ENCODE results near the gene MTHFD1L. TPM values are rescaled to one million over a fixed set of nuclear protein-coding genes. Genes with fewer than 3 reads are reported as not detected.

MTHFD1L gene
- total and polyA plus RNA-seq, 3 experiments from 2014 or later, result 5.8 to 108 (median 102) TPM

DNA sequence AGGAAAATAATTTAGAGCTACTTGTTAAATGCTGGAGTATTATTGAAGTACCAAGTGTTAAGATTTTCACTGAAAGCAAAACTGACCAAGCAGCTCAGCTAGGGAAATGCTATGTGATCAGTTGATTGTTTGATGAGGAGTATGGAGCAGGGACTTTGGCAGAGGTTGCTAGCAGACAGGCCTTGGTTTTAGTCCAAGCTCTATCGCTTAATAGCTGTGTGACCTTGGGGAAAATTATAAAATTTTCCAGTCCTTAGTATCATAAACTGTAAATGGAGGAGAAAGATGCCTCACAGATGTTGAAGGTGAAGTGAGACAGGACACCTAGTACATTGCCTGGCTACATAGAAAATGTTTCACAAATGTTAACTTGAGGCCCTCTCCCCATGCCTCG lies 136.6 kb downstream of the MTHFD1L start:
- Histone ChIP-seq H3K27me3 (ENCODE audit: insufficient read depth, low read length, poor library complexity, severe bottlenecking) (no peaks in the 10 kb centered on the region), H3K27ac (ENCODE audit: low read depth, low read length) (no peak overlapping the region), H3K9me3 (ENCODE audit: low read length) (no peaks in the 10 kb centered on the region), H3K36me3 (ENCODE audit: insufficient read depth, low read length) (no peaks in the 10 kb centered on the region), H3K4me1 (ENCODE audit: insufficient read depth, low read length) (no peaks in the 10 kb centered on the region), H3K4me3 (ENCODE audit: low read length) (no peak overlapping the region)
- CTCF ChIA-PET, result interaction anchor here (4.3 kb wide), 1 partner anchor 13 kb away, joined by 18 read pairs; no protein-coding TSS in a partner anchor
- no peaks in the 10 kb centered on the region for H3K9me3 Mint-ChIP-seq
- H3K36me3 Mint-ChIP-seq, result no peaks in the 10 kb centered on the region
- H3K4me3 Mint-ChIP-seq, result no peak overlapping the region
- DNase-seq, result no peak
- H3K27me3 Mint-ChIP-seq, result no peaks in the 10 kb centered on the region
- POLR2A ChIA-PET, result no interaction called here
- H3K27ac Mint-ChIP-seq, result no peak overlapping the region
- H3K4me1 Mint-ChIP-seq, result peaks cover 6 to 29% (median 16%) of the 10 kb centered on the region in 3 donors

DNA sequence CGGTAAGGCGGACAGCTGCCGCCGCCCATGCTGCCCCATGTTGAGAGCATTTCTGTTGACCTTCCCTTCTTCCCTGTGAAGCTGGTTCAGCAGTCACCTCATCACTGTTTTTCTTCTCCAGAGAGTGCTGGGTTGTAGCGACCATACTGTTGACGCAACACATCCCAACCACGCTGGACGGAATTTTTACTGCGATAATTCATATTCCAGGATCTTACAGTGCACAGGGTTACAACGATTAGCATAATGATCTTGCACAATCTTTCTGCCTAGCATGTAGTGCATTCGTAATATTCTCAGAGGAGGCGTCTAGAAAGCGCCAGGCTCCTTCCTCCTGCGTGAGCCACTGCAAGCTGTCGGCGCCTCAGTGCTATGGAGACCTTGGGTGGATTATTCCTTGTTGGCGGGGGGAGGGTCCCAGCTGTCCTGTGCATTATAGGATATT lies 137.0 kb downstream of the MTHFD1L start:
- Mint-ChIP-seq H3K27ac (no peak overlapping the region), H3K36me3 (no peaks in the 10 kb centered on the region), H3K9me3 (no peaks in the 10 kb centered on the region), H3K4me1 (peaks cover 6 to 31% (median 16%) of the 10 kb centered on the region in 3 donors), H3K27me3 (no peaks in the 10 kb centered on the region), H3K4me3 (no peak overlapping the region)
- no peaks in the 10 kb centered on the region for H3K36me3 ChIP-seq (ENCODE audit: insufficient read depth, low read length)
- H3K9me3 ChIP-seq (ENCODE audit: low read length), result no peaks in the 10 kb centered on the region
- DNase-seq, result no peak
- no peaks in the 10 kb centered on the region for H3K4me1 ChIP-seq (ENCODE audit: insufficient read depth, low read length)
- POLR2A ChIA-PET, result no interaction called here
- no peak overlapping the region for H3K4me3 ChIP-seq (ENCODE audit: low read length)
- CTCF ChIA-PET, result interaction anchor here (4.3 kb wide), 1 partner anchor 12 kb away, joined by 18 read pairs; no protein-coding TSS in a partner anchor
- no peaks in the 10 kb centered on the region for H3K27me3 ChIP-seq (ENCODE audit: insufficient read depth, low read length, poor library complexity, severe bottlenecking)
- no peak overlapping the region for H3K27ac ChIP-seq (ENCODE audit: low read depth, low read length)

- Histone ChIP-seq H3K27me3 (ENCODE audit: insufficient read depth, low read length, poor library complexity, severe bottlenecking) (no peaks in the 10 kb centered on the region), H3K27ac (ENCODE audit: low read depth, low read length) (no peak overlapping the region), H3K36me3 (ENCODE audit: insufficient read depth, low read length) (no peaks in the 10 kb centered on the region), H3K9me3 (ENCODE audit: low read length) (no peaks in the 10 kb centered on the region), H3K4me3 (ENCODE audit: low read length) (no peak overlapping the region), H3K4me1 (ENCODE audit: insufficient read depth, low read length) (no peaks in the 10 kb centered on the region)
- peak overlapping the region in 2 of 8 donors; percentile 32 to 37 for H3K27ac Mint-ChIP-seq
- DNase-seq, result no peak
- no peaks in the 10 kb centered on the region for H3K36me3 Mint-ChIP-seq
- CTCF ChIA-PET, result interaction anchor here (1.5 to 1.9 kb wide), 2 partner anchors 10 to 320 kb away, joined by 4 to 7 read pairs; no protein-coding TSS in a partner anchor
- H3K9me3 Mint-ChIP-seq, result no peaks in the 10 kb centered on the region
- H3K4me1 Mint-ChIP-seq, result peaks cover 6 to 31% (median 16%) of the 10 kb centered on the region in 3 donors
- H3K4me3 Mint-ChIP-seq, result no peak overlapping the region
- H3K27me3 Mint-ChIP-seq, result no peaks in the 10 kb centered on the region
- POLR2A ChIA-PET, result no interaction called here
These were observed 139.0 kb downstream of the MTHFD1L start for GRCh38 chr6:151004383-151005024.

DNA sequence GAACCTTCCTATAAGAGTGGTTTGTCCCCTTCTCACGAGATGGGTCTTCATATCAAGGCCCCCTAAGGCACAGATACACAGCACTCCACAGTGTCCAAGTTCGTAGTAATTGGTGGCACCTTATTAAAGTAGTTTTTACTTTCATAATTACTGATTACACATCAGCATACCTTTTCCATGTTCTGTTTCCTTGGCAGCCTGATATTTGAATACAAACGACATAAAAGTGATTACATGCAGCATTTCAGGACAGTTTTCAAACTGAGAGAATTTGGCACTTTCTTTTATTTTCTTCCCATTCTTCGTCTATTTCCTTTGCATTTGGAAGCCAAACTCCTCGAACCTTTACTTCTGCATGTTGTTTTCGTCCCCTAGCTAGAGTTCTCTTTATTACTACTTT lies 139.7 kb downstream of the MTHFD1L start:
- Mint-ChIP-seq H3K4me1 (peaks cover 6 to 31% (median 16%) of the 10 kb centered on the region in 3 donors), H3K27ac (peak overlapping the region in 1 of 8 donors; percentile 55), H3K9me3 (no peaks in the 10 kb centered on the region), H3K4me3 (no peak overlapping the region), H3K36me3 (no peaks in the 10 kb centered on the region), H3K27me3 (no peaks in the 10 kb centered on the region)
- no peak for DNase-seq
- Histone ChIP-seq H3K36me3 (ENCODE audit: insufficient read depth, low read length) (no peaks in the 10 kb centered on the region), H3K27me3 (ENCODE audit: insufficient read depth, low read length, poor library complexity, severe bottlenecking) (no peaks in the 10 kb centered on the region), H3K27ac (ENCODE audit: low read depth, low read length) (no peak overlapping the region), H3K9me3 (ENCODE audit: low read length) (no peaks in the 10 kb centered on the region), H3K4me1 (ENCODE audit: insufficient read depth, low read length) (no peaks in the 10 kb centered on the region), H3K4me3 (ENCODE audit: low read length) (no peak overlapping the region)
- ChIA-PET CTCF (interaction anchor here (1.5 to 1.9 kb wide), 3 partner anchors 9 to 319 kb away, joined by 4 to 7 read pairs (median 7); no protein-coding TSS in a partner anchor), POLR2A (no interaction called here)

DNA sequence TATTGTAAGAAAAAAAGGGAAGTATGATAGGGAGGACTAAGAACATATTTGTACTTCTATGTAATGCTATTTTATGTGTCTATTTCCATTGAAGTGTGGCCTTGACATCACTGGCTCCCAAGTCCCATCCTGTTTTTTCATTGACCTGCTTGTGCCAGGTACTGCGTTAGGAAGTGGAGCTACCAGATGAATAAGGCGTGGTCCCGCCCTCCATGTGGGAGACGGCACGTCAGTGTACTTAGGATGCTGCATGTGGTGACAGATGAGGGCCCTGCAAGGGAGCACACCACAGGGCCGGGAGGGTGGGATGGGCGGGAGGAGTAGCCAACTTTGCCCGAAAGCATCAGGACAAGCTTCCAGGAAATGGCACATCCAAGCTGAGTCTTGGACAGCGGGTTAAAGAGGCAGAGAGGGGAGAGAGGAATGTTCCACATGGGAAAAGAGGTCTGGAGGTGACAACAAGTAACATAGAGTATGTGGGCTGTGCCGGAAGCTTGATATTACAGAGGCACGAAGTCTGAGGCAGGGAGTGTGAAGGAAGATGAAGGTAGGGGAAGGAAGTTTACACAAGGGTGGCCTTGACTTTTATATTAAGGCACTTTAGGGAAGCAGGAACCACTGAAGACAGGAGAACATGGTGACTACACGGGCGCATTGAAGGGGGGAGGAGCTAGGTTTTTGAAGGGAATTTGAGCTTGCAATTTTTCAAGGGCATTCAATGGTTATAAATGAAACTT lies 140.6 kb downstream of the MTHFD1L start:
- no peak overlapping the region for H3K27ac ChIP-seq (ENCODE audit: low read depth, low read length)
- H3K27me3 ChIP-seq (ENCODE audit: insufficient read depth, low read length, poor library complexity, severe bottlenecking), result no peaks in the 10 kb centered on the region
- Mint-ChIP-seq H3K27me3 (no peaks in the 10 kb centered on the region), H3K36me3 (no peaks in the 10 kb centered on the region), H3K4me3 (peak overlapping the region in 2 of 7 donors; percentile 9 to 16), H3K27ac (peak overlapping the region in 5 of 8 donors; percentile 1 to 84 (median 25)), H3K9me3 (no peaks in the 10 kb centered on the region), H3K4me1 (peaks cover 6 to 31% (median 16%) of the 10 kb centered on the region in 3 donors)
- H3K9me3 ChIP-seq (ENCODE audit: low read length), result no peaks in the 10 kb centered on the region
- no peaks in the 10 kb centered on the region for H3K4me1 ChIP-seq (ENCODE audit: insufficient read depth, low read length)
- POLR2A ChIA-PET, result no interaction called here
- no peak overlapping the region for H3K4me3 ChIP-seq (ENCODE audit: low read length)
- CTCF ChIA-PET, result interaction anchor here (1.8 to 1.9 kb wide), 2 partner anchors 8 to 318 kb away, joined by 4 to 7 read pairs; no protein-coding TSS in a partner anchor
- no peaks in the 10 kb centered on the region for H3K36me3 ChIP-seq (ENCODE audit: insufficient read depth, low read length)
- no peak for DNase-seq

DNA sequence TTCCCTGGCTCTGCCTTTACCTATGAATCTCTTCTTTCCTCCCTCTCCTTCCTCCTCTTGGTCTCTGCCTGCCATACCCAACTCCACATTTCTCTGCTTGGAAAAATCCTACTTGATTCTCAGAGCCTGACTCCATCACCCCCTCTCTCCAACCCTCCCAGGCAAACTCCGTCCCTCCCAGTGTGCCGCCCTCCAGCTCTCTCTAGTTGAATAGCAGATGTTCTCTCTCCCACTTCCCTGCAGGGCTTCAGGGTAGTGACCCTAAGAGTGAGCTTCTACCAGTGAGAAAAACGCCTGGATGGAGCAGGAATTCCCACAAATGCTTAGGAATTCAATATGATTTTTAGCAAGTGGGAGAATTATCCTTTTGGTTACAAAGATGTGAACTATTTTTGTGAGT lies 141.6 kb downstream of the MTHFD1L start:
- no peak for DNase-seq
- Histone ChIP-seq H3K27ac (ENCODE audit: low read depth, low read length) (no peak overlapping the region), H3K36me3 (ENCODE audit: insufficient read depth, low read length) (no peaks in the 10 kb centered on the region), H3K4me1 (ENCODE audit: insufficient read depth, low read length) (no peaks in the 10 kb centered on the region), H3K4me3 (ENCODE audit: low read length) (no peak overlapping the region), H3K27me3 (ENCODE audit: insufficient read depth, low read length, poor library complexity, severe bottlenecking) (no peaks in the 10 kb centered on the region), H3K9me3 (ENCODE audit: low read length) (no peaks in the 10 kb centered on the region)
- Mint-ChIP-seq H3K4me1 (peaks cover 6 to 31% (median 16%) of the 10 kb centered on the region in 3 donors), H3K27me3 (no peaks in the 10 kb centered on the region), H3K9me3 (no peaks in the 10 kb centered on the region), H3K36me3 (no peaks in the 10 kb centered on the region), H3K4me3 (no peak overlapping the region), H3K27ac (peak overlapping the region in 2 of 8 donors; percentile 14 to 80)
- CTCF ChIA-PET, result interaction anchor here (1.1 to 1.8 kb wide), 2 partner anchors 7 to 318 kb away, joined by 3 to 7 read pairs; no protein-coding TSS in a partner anchor
- POLR2A ChIA-PET, result no interaction called here

DNA sequence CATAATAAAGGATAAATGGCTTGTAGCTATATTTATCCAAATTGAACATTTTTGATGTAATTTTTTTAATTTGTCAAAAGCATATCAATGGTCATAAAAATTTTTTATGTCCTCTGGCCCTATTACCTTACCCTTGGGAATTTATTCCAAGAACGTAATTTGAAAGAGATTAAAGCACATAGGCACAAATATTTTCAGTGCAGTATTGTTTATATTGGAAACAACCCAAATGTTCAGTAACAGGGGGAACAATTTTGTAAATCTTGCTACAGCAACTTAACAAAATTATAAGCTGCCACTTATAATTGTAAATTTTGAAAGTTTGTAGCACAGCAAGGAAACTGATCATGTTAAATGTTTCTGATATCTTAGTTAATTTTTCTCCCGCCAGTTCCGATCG lies 142.4 kb downstream of the MTHFD1L start:
- no peaks in the 10 kb centered on the region for H3K9me3 ChIP-seq (ENCODE audit: low read length)
- no peak overlapping the region for H3K27ac Mint-ChIP-seq
- H3K27me3 ChIP-seq (ENCODE audit: insufficient read depth, low read length, poor library complexity, severe bottlenecking), result no peaks in the 10 kb centered on the region
- DNase-seq, result no peak
- no peaks in the 10 kb centered on the region for H3K9me3 Mint-ChIP-seq
- H3K4me3 Mint-ChIP-seq, result no peak overlapping the region
- CTCF ChIA-PET, result no interaction called here
- POLR2A ChIA-PET, result no interaction called here
- H3K27me3 Mint-ChIP-seq, result no peaks in the 10 kb centered on the region
- no peaks in the 10 kb centered on the region for H3K36me3 ChIP-seq (ENCODE audit: insufficient read depth, low read length)
- H3K4me3 ChIP-seq (ENCODE audit: low read length), result no peak overlapping the region
- H3K4me1 Mint-ChIP-seq, result peaks cover 6 to 31% (median 16%) of the 10 kb centered on the region in 3 donors
- no peak overlapping the region for H3K27ac ChIP-seq (ENCODE audit: low read depth, low read length)
- no peaks in the 10 kb centered on the region for H3K4me1 ChIP-seq (ENCODE audit: insufficient read depth, low read length)
- no peaks in the 10 kb centered on the region for H3K36me3 Mint-ChIP-seq

DNA sequence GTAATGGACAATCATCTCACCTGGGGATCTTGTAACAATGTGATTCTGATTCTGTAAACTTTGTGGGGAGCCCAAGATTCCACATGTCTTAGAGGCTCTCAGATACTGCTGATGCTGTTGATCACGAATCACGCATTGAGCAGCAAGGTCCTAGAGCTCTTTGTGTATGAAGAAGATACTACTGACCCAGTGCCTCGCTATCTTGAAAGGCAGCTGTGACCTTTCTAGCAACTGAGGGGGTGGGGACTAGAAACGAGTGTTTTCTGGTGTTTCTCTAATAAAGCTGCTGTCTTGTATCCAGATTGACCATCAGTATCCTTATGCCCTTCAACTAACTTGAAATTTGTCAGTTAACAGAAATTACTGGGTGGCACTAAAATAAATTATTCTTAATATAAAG lies 142.9 kb downstream of the MTHFD1L start:
- Histone ChIP-seq H3K9me3 (ENCODE audit: low read length) (no peaks in the 10 kb centered on the region), H3K4me1 (ENCODE audit: insufficient read depth, low read length) (no peaks in the 10 kb centered on the region), H3K36me3 (ENCODE audit: insufficient read depth, low read length) (no peaks in the 10 kb centered on the region), H3K4me3 (ENCODE audit: low read length) (no peak overlapping the region), H3K27ac (ENCODE audit: low read depth, low read length) (no peak overlapping the region), H3K27me3 (ENCODE audit: insufficient read depth, low read length, poor library complexity, severe bottlenecking) (no peaks in the 10 kb centered on the region)
- no peak for DNase-seq
- Mint-ChIP-seq H3K27me3 (no peaks in the 10 kb centered on the region), H3K4me1 (peaks cover 6 to 31% (median 16%) of the 10 kb centered on the region in 3 donors), H3K36me3 (no peaks in the 10 kb centered on the region), H3K27ac (no peak overlapping the region), H3K4me3 (no peak overlapping the region), H3K9me3 (no peaks in the 10 kb centered on the region)
- ChIA-PET CTCF (no interaction called here), POLR2A (no interaction called here)

All from CD8-positive, alpha-beta memory T cell (primary cell).